BJ (cell line): ENCODE measurements around the gene CCNJL. TPM values are rescaled to one million over a fixed set of nuclear protein-coding genes. Genes with fewer than 3 reads are reported as not detected.

Source experiments
- CTCF ChIA-PET: fragments of 350-600 bp; formaldehyde crosslinking; extraction: SDS; loops from one replicate; lab custom pipeline; 2021; ENCODE audit warnings: antibody characterized with exemption, inconsistent platforms; lab: Yijun Ruan, JAX
- POLR2A ChIA-PET: fragments of 300-600 bp; sonication (Branson Sonifier 250); formaldehyde crosslinking; extraction: SDS; loops from one replicate; lab custom pipeline; 2021; ENCODE audit warnings: antibody characterized with exemption; lab: Charles Lee
- DNase-seq: peaks from one replicate; pipeline ENCODE4 v3.0.0-alpha.2; 2011; ENCODE audit warnings: low read depth
- H3K27me3 ChIP-seq: 2 replicates; pipeline ENCODE4 v1.6.0; 2011; ENCODE audit warnings: low read length; ENCODE audit not compliant: control insufficient read depth, insufficient read depth
- H3K36me3 ChIP-seq: 2 replicates; pipeline ENCODE4 v1.5.1; 2011; ENCODE audit warnings: low read length; ENCODE audit not compliant: control insufficient read depth, insufficient read depth
- H3K4me3 ChIP-seq: 2 replicates; pipeline ENCODE4 v1.5.1; 2011; ENCODE audit warnings: low read depth, mild to moderate bottlenecking, control low read depth, low read length
- CTCF ChIP-seq: IDR thresholded peaks from 2 replicates; pipeline ENCODE4 v1.5.1; 2011; ENCODE audit warnings: low read depth, mild to moderate bottlenecking, control low read depth, inconsistent platforms, low read length, moderate library complexity; ENCODE audit not compliant: insufficient read depth
- polyA plus RNA-seq: library from polyadenylated mRNA; depleted of rRNA; stranded (reverse); fragments of >200 nt; gene quantifications from 2 replicates; pipeline ENCODE4 v1.2.3, GENCODE V29; 2011

Gene CCNJL
- polyA plus RNA-seq, 1 experiment = 0.71 TPM

GRCh38 chr5:160311491-160312133 lies 752 bp downstream of the CCNJL start:
- DNase-seq = no peak
- TF ChIP-seq CTCF = no peak
- ChIA-PET CTCF (no interaction called here), POLR2A (no interaction called here)
- H3K36me3 ChIP-seq = no peaks in the 10 kb centered on the region
- H3K27me3 ChIP-seq = peaks cover 21% of the 10 kb centered on the region
- H3K4me3 ChIP-seq = peak overlapping the region; percentile 50

- Histone ChIP-seq H3K4me3 (no peak overlapping the region), H3K27me3 (peaks cover 21% of the 10 kb centered on the region), H3K36me3 (no peaks in the 10 kb centered on the region)
- ChIA-PET CTCF (no interaction called here), POLR2A (no interaction called here)
- DNase-seq = no peak
- TF ChIP-seq CTCF = no peak
These were observed 1.6 kb downstream of the CCNJL start for GRCh38 chr5:160310552-160311295.

GRCh38 chr5:160310140-160310539 lies 2.2 kb downstream of the CCNJL start:
- no peak for TF ChIP-seq CTCF
- CTCF ChIA-PET = no interaction called here
- Histone ChIP-seq H3K4me3 (no peak overlapping the region), H3K36me3 (no peaks in the 10 kb centered on the region), H3K27me3 (peaks cover 21% of the 10 kb centered on the region)
- DNase-seq = no peak
- POLR2A ChIA-PET = no interaction called here

- CTCF ChIA-PET = no interaction called here
- no peak overlapping the region for H3K4me3 ChIP-seq
- peaks cover 11% of the 10 kb centered on the region for H3K27me3 ChIP-seq
- POLR2A ChIA-PET = no interaction called here
- DNase-seq = no peak
- TF ChIP-seq CTCF = no peak
- no peaks in the 10 kb centered on the region for H3K36me3 ChIP-seq
These were observed 5.7 kb downstream of the CCNJL start for GRCh38 chr5:160306696-160307095.

- H3K4me3 ChIP-seq = no peak overlapping the region
- ChIA-PET CTCF (no interaction called here), POLR2A (no interaction called here)
These were observed 7.0 kb downstream of the CCNJL start for GRCh38 chr5:160305319-160305718.

More at GRCh38 chr5:160305319-160305718, 7.0 kb downstream of the CCNJL start:
- peaks cover 2% of the 10 kb centered on the region for H3K27me3 ChIP-seq
- DNase-seq = no peak
- H3K36me3 ChIP-seq = no peaks in the 10 kb centered on the region
- TF ChIP-seq CTCF = no peak
